Glutamatergic neuron (in vitro differentiated cells): ENCODE measurements around the gene DSCAML1. TPM values are rescaled to one million over a fixed set of nuclear protein-coding genes. Genes with fewer than 3 reads are reported as not detected.

ENCODE experiments used
- DNase-seq: peaks from one replicate; pipeline ENCODE4 v3.0.0; 2022
- H3K27ac Mint-ChIP-seq: one replicate; pipeline ENCODE4 v1.8.0; 2020; ENCODE audit warnings: mild to moderate bottlenecking, mixed read lengths, inconsistent platforms; ENCODE audit not compliant: unreplicated experiment
- H3K27me3 Mint-ChIP-seq: one replicate; pipeline ENCODE4 v1.8.0; 2020; ENCODE audit warnings: mild to moderate bottlenecking, moderate library complexity, mixed read lengths, inconsistent platforms; ENCODE audit not compliant: unreplicated experiment
- H3K36me3 Mint-ChIP-seq: one replicate; pipeline ENCODE4 v1.8.0; 2020; ENCODE audit warnings: mild to moderate bottlenecking, mixed read lengths, inconsistent platforms; ENCODE audit not compliant: unreplicated experiment
- H3K4me1 Mint-ChIP-seq: one replicate; pipeline ENCODE4 v1.8.0; 2020; ENCODE audit warnings: mild to moderate bottlenecking, low read depth, mixed read lengths, inconsistent platforms; ENCODE audit not compliant: unreplicated experiment
- H3K4me3 Mint-ChIP-seq: one replicate; pipeline ENCODE4 v1.8.0; 2020; ENCODE audit warnings: mild to moderate bottlenecking, mixed read lengths, inconsistent platforms; ENCODE audit not compliant: unreplicated experiment
- H3K9me3 Mint-ChIP-seq: one replicate; pipeline ENCODE4 v1.8.0; 2020; ENCODE audit warnings: mild to moderate bottlenecking, moderate library complexity, mixed read lengths, inconsistent platforms; ENCODE audit not compliant: unreplicated experiment
- total RNA-seq: library from RNA; stranded (reverse); fragmentation: NEBNext Ultra II Directional; extraction: Animal tissue kit (Norgen Biotek cat#: 25700); gene quantifications from one replicate; pipeline ENCODE4 v1.2.1, GENCODE V29; 2021; ENCODE audit not compliant: unreplicated experiment
- TF ChIP-seq, protein P1 (sequence below): fragments of 200-600 bp; sonication (generic); IDR thresholded peaks from one replicate; pipeline ENCODE4 v1.5.0; 2021; ENCODE audit not compliant: partially characterized antibody, unreplicated experiment

The DSCAML1 gene
- total RNA-seq, 1 donor from 2014 or later, result 0.07 TPM

DNA sequence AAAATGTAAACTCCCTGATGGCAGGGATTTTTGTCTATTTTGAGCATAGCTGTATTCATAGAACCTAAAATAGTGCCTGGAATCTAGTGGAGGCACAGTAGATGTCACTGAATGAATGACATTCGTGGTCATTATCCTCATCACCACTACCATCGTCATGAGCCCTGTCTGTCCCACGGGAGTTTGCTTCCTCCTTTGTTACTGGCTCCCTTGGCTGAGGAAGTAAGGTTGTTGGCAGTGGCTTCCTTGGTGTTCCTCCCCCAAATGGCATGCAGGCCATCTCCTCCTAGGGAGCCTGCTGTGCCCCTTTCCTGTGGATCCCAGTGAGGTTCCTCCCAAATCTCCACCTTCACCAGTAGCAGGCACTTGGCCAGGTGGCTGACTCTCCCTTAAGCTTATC is 286.4 kb downstream of the DSCAML1 start:
- TF ChIP-seq, protein P1, sequence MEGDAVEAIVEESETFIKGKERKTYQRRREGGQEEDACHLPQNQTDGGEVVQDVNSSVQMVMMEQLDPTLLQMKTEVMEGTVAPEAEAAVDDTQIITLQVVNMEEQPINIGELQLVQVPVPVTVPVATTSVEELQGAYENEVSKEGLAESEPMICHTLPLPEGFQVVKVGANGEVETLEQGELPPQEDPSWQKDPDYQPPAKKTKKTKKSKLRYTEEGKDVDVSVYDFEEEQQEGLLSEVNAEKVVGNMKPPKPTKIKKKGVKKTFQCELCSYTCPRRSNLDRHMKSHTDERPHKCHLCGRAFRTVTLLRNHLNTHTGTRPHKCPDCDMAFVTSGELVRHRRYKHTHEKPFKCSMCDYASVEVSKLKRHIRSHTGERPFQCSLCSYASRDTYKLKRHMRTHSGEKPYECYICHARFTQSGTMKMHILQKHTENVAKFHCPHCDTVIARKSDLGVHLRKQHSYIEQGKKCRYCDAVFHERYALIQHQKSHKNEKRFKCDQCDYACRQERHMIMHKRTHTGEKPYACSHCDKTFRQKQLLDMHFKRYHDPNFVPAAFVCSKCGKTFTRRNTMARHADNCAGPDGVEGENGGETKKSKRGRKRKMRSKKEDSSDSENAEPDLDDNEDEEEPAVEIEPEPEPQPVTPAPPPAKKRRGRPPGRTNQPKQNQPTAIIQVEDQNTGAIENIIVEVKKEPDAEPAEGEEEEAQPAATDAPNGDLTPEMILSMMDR, result no peak
- no peaks in the 10 kb centered on the region for H3K36me3 Mint-ChIP-seq

DNA sequence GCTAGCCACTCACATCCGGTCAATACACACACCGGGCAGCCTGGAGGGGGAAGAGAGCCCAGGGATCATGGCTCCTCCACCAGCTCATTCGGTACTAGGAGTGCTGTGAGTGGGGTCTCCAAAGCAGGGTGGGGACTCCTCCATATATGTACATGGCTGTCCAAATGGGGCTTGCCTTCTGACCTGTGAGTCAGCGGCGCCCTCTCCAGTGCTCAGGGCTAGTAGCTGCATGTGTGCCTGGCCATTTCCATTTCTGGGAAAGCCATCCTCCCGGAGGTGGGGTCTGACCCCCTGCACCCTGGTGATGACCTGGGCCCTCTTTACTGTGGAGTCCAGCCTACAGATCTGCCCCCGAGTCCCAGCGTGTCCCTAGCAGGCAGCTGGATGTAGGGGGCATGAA is 287.5 kb downstream of the DSCAML1 start:
- Mint-ChIP-seq H3K9me3 (peaks cover 6% of the 10 kb centered on the region), H3K4me3 (no peak overlapping the region), H3K27ac (no peak overlapping the region), H3K4me1 (peaks cover 30% of the 10 kb centered on the region), H3K36me3 (no peaks in the 10 kb centered on the region), H3K27me3 (peaks cover 18% of the 10 kb centered on the region)
- DNase-seq, result no peak
- TF ChIP-seq, protein P1, result no peak

More for the DNA sequence above, 286.4 kb downstream of the DSCAML1 start:
- Mint-ChIP-seq H3K27ac (no peak overlapping the region), H3K27me3 (peaks cover 15% of the 10 kb centered on the region), H3K4me1 (peaks cover 30% of the 10 kb centered on the region), H3K9me3 (peaks cover 9% of the 10 kb centered on the region), H3K4me3 (no peak overlapping the region)
- DNase-seq, result no peak

DNA sequence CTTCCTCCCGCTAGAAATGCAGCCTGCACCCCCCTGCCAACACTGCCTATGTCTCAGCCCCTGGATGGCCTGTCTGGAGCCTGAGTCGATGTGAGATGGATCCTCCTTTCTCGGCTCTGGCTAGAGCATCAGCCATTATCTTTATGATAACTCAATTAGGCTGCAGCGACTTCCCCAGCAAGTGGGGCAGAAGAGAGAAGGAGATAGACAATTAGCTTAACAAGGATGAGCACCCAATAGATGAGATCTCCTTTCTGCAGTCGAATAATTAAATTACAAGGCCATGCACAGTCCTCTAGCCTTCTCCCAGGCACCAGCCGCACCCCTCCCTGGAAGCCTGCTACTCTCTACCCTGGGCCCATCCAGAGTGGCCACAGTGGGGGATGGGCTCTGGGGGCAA is 290.0 kb downstream of the DSCAML1 start:
- Mint-ChIP-seq H3K27me3 (peaks cover 18% of the 10 kb centered on the region), H3K4me3 (no peak overlapping the region), H3K9me3 (peaks cover 6% of the 10 kb centered on the region), H3K27ac (no peak overlapping the region), H3K36me3 (no peaks in the 10 kb centered on the region), H3K4me1 (peaks cover 19% of the 10 kb centered on the region)
- TF ChIP-seq, protein P1, result no peak
- no peak for DNase-seq

DNA sequence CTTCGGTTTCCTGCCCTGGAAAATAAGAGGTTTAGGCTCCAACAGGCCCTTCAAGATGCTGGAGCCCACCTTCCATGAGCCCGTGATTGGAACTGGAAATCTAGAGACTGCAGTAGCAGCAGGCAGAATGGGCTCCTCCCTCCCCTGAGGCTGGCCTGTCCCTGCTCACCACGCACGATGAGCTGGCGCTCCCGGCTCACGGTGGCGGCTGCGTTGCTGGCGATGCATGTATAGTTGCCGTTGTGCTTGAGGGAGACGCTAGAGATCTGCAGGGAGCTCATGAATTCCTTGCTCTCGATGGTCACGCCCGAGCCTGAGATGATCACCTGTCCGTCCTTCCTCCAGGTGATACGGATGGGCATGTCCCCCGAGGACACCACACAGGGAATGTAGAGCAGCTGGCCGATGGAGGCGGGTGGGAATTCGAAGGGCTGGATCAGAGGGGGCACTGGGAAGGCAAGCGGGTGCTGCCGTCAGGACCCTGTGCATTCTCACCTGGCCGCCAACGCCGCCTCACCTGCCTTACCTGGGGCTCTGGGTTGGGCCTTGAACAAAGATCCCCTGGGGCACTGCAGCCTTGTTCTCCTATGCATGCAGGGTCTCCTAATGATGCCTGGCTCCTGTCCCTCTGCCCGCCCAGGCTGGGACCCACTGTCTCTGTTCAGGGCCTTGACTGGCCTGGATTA is 291.6 kb downstream of the DSCAML1 start:
- Mint-ChIP-seq H3K36me3 (no peaks in the 10 kb centered on the region), H3K4me1 (peaks cover 8% of the 10 kb centered on the region), H3K9me3 (peaks cover 9% of the 10 kb centered on the region), H3K27me3 (peaks cover 15% of the 10 kb centered on the region), H3K4me3 (no peak overlapping the region), H3K27ac (no peak overlapping the region)
- no peak for DNase-seq
- TF ChIP-seq, protein P1, result no peak

DNA sequence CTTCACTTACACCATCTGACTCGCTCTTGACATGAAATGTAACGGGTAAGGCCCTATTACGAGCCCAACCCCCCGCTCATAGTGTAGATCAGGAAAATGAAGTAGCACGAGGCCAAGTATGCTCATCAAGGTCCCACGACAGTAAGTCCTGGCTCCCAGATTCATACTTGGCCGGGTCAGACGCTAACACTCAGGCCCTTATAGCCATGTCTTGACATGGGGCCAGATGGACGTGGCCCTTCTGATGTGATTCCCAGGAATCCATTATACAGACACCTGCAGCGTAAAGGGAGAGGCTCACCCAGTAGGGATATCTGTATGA is 294.3 kb downstream of the DSCAML1 start:
- H3K4me1 Mint-ChIP-seq, result no peaks in the 10 kb centered on the region
- H3K27ac Mint-ChIP-seq, result no peak overlapping the region
- H3K9me3 Mint-ChIP-seq, result peaks cover 5% of the 10 kb centered on the region
- TF ChIP-seq, protein P1, result no peak
- no peak overlapping the region for H3K4me3 Mint-ChIP-seq
- H3K27me3 Mint-ChIP-seq, result peaks cover 7% of the 10 kb centered on the region
- DNase-seq, result no peak
- H3K36me3 Mint-ChIP-seq, result no peaks in the 10 kb centered on the region
